Heart left ventricle (tissue), 16 donors: ENCODE results near the gene PRDM16. TPM values are rescaled to one million over a fixed set of nuclear protein-coding genes. Genes with fewer than 3 reads are reported as not detected.

Experiments used
- ATAC-seq, 4 donors: fragments of 200-7000 bp; cut with Tn5 transposase; one replicate each; pipeline ENCODE4 v1.9.1; 2020 to 2022; ENCODE audit warnings: moderate library complexity in 4 of 4, mild to moderate bottlenecking in 3 of 4, moderate number of reproducible peaks in 1 of 4
- DNase-seq, 5 donors: peaks; one replicate each; pipeline ENCODE4 v3.0.0-alpha.2; 2020
- H3K27ac ChIP-seq, 12 donors: fragments of 200-600 bp; sonication (generic) in 4 of 12; one replicate each; pipeline versions ENCODE4 v1.5.0 to v1.8.0; 2016 to 2022; ENCODE audit warnings: mild to moderate bottlenecking in 2 of 12
- H3K27me3 ChIP-seq, 9 donors: fragments of 200-600 bp; sonication (generic) in 2 of 9; one replicate each; pipeline versions ENCODE4 v1.5.1 to v1.8.0; 2016 to 2022; ENCODE audit warnings: mild to moderate bottlenecking in 3 of 9
- H3K36me3 ChIP-seq, 9 donors: fragments of 200-600 bp; sonication (generic) in 2 of 9; one replicate each; pipeline versions ENCODE4 v1.5.0 to v1.8.0; 2018 to 2022; ENCODE audit warnings: mild to moderate bottlenecking in 2 of 9
- H3K4me1 ChIP-seq, 12 donors: fragments of 200-600 bp; sonication (generic) in 4 of 12; one replicate each; pipeline versions ENCODE4 v1.5.0 to v1.8.0; 2016 to 2022; ENCODE audit warnings: mild to moderate bottlenecking in 3 of 12
- H3K4me3 ChIP-seq, 12 donors: fragments of 200-600 bp; sonication (generic) in 4 of 12; one replicate each; pipeline versions ENCODE4 v1.5.0 to v1.8.0; 2017 to 2022; ENCODE audit warnings: mild to moderate bottlenecking in 9 of 12, moderate library complexity in 4 of 12
- H3K9me3 ChIP-seq, 12 donors: fragments of 200-600 bp; sonication (generic) in 4 of 12; one replicate each; pipeline versions ENCODE4 v1.5.0 to v1.8.0; 2016 to 2022; ENCODE audit warnings: mild to moderate bottlenecking in 1 of 12
- POLR2A ChIP-seq, 2 donors: fragments of 450-650 bp; IDR thresholded peaks; one replicate each; pipeline ENCODE4 v1.6.1; 2017; ENCODE audit warnings: antibody characterized with exemption in 2 of 2, mild to moderate bottlenecking in 2 of 2, moderate library complexity in 2 of 2
- WGBS, 4 donors: extraction: QIAGEN DNeasy Blood & Tissue Kit in 2 of 4; methylation state at CpG; one replicate each; pipeline versions ENCODE4 v1.1.5 to v1.1.7; 2013 to 2018; 5-methylcytosine and 5-hydroxymethylcytosine counted together
- intact Hi-C, 10 donors: fragments of 100-400 bp; cut with DNase I; formaldehyde crosslinking; loops; one replicate each; pipeline versions ENCODE4 v1.11.1 to v1.14.2; 2022
- polyA plus RNA-seq, 2 donors: library from polyadenylated mRNA; stranded (reverse); fragments of 200-250 nt; gene quantifications; one replicate each; pipeline ENCODE4 v1.2.3, GENCODE V29; 2013
- total RNA-seq, 9 donors: library from RNA; depleted of rRNA in 2 of 9; stranded (reverse); fragments of >200 nt in 2 of 9; fragmentation: NEBNext Ultra II Directional in 3 of 9; extraction: Animal tissue kit (Norgen Biotek cat#: 25700) in 3 of 9; gene quantifications; one replicate each; pipeline versions ENCODE4 v1.1.0 to v1.2.4, GENCODE V29; 2016 to 2023
- TF ChIP-seq, protein P1 (sequence below), 12 donors: fragments of 200-600 bp; sonication (generic) in 4 of 12; IDR thresholded peaks; one replicate each; pipeline versions ENCODE4 v1.5.0 to v1.8.0; 2018 to 2022; ENCODE audit warnings: antibody characterized with exemption in 12 of 12, mild to moderate bottlenecking in 5 of 12
- donor health status: ischemic (EF 13 %, LVEDD 7.1; RV severe dilation, severe dysfunction).
- donor health status: healthy with polysubstance abuse.
- donor health status: DM: no; HTN: yes; CAD: no.
- donor health status: DM: no; HTN: no; CAD: no.
- donor health status: ischemic (EF 25% LVEDD 6.9; RV normal size, moderate dysfunction).
- donor health status: ischemic (EF 25% LVEDD 5.7; RV mildly dilated, moderate dysfunction).
- donor health status: healthy.
- donor health status: DM: yes; HTN: yes; CAD: no.
- donor health status: ischemic (EF 35%, LVEDD 5.7; RV mildly dilated, moderate dysfunction).
- donor health status: nonischemic (EF 11% LVEDD 7.7; RV severe dilation, severe dysfunction).
- donor health status: DM: yes; HTN: yes; CAD: no.
- donor health status: PGD.
- donor health status: ischemic (EF 29% LVEDD 5.4; RV normal size, mild dysfunction).
- donor health status: nonischemic (EF 23%, LVEDD 6.1; RV moderate dilation, normal function).

Gene PRDM16
- total and polyA plus RNA-seq, 11 donors: 6.0 to 22.7 (median 14.0) TPM

DNA sequence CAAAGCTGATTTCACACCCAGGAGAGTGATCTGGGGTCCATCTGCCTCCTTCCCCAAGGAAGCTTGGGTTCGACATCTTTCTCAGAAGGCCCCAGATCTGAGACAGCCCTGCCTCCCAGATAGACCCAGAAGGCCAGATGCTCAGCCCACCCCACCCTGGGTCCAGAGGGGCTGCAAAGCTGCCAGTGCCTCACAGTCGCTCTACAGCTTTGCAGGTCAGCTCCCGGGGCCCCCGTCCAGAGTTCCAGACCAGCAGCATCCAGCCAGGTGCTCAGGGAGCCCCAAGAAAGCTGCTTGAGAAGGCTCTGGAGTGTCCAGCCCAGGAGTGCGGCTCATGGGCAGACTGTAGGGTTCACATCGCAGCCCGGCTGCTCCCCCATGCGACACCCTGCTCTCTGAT is 242.7 kb downstream of the PRDM16 start:
- Histone ChIP-seq H3K27ac (peak overlapping the region in 4 of 12 donors; percentile 18 to 98 (median 96)), H3K4me1 (peaks cover 0 to 88% (median 44%) of the 10 kb centered on the region in 12 donors), H3K27me3 (no peaks in the 10 kb centered on the region), H3K4me3 (no peak overlapping the region), H3K36me3 (no peaks in the 10 kb centered on the region), H3K9me3 (no peaks in the 10 kb centered on the region)
- DNase-seq (no peak), ATAC-seq (no peak)
- intact Hi-C loops: loop anchor here in 3 of 10 donors (5.0 to 10.0 kb wide), 3 partner anchors 36 to 237 kb away; no protein-coding TSS in a partner anchor
- no peak for TF ChIP-seq POLR2A (IDR thresholded peaks at IDR 0.05)
- TF ChIP-seq, protein P1, sequence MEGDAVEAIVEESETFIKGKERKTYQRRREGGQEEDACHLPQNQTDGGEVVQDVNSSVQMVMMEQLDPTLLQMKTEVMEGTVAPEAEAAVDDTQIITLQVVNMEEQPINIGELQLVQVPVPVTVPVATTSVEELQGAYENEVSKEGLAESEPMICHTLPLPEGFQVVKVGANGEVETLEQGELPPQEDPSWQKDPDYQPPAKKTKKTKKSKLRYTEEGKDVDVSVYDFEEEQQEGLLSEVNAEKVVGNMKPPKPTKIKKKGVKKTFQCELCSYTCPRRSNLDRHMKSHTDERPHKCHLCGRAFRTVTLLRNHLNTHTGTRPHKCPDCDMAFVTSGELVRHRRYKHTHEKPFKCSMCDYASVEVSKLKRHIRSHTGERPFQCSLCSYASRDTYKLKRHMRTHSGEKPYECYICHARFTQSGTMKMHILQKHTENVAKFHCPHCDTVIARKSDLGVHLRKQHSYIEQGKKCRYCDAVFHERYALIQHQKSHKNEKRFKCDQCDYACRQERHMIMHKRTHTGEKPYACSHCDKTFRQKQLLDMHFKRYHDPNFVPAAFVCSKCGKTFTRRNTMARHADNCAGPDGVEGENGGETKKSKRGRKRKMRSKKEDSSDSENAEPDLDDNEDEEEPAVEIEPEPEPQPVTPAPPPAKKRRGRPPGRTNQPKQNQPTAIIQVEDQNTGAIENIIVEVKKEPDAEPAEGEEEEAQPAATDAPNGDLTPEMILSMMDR (IDR thresholded peaks at IDR 0.05): no peak
- WGBS, 4 donors: 86 to 96% (median 94%) methylated on average over 8 of the region's 8 CpGs

DNA sequence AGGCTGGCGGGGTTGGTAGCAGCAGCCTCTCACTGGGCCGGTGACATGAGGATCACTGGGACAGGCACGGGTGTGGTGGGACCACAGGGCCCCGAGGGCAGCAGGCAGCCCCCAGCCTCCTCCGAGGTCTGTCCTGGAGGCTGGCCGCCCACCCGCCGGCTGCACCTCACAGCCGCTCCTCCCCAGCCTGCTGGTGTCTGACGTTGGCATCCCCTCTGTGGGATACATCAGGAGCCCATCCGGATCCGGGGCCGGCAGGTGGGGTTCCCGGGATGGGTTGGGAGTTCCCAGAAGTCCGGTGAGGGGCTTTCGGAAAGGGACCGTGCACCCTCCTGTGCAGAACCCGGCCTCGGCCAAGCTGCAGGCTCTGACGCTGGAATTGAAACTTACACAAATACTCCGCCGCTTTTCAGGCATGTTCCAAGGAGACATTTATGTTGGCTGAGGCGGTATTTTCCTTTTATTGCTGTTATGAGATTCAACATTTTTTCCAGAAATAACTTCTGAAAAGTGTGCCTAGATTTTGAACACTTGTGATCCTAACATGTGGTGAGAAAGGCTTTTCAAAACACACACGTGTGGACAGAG is 243.4 kb downstream of the PRDM16 start:
- intact Hi-C loops: loop anchor here in 3 of 10 donors (5.0 to 10.0 kb wide), 3 partner anchors 35 to 238 kb away; no protein-coding TSS in a partner anchor
- no peak for ATAC-seq

DNA sequence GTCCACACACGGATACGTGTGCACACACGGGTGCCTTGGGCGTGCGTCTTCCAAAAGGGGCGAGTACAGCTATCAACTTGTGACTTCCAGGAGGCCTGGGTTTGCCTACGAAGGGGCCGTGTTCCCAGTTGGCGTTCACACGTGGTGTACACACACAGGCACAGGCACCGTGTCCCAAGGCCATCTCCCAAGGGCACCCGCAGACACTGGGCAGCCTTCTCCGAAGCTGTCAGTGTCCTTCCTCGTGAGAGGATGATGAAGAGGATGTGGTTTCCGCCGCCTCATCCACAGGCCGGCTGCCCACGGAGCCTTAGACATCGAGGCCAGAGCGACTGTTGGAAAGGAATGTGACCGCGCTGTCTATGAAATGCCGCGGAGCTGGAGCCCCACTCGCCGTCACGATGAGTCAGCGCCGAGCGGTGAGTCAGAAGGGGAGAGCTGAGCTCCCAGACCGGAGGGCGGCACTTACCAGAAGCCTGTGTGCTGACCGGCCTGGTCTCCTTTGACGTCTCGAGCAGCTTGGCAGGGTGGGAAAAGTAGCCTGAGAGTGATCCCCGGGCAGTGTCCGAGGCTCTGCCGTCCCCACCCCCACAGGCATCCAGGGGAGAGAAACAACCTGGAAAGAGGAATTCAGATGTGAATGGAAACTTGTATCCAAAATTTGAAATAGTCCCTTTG is 244.0 kb downstream of the PRDM16 start:
- intact Hi-C loops: loop anchor here in 3 of 10 donors (5.0 to 10.0 kb wide), 3 partner anchors 34 to 238 kb away; no protein-coding TSS in a partner anchor
- Histone ChIP-seq H3K36me3 (no peaks in the 10 kb centered on the region), H3K27me3 (no peaks in the 10 kb centered on the region), H3K4me1 (peaks cover 0 to 78% (median 36%) of the 10 kb centered on the region in 12 donors), H3K4me3 (peak overlapping the region in 5 of 12 donors; percentile 7 to 22 (median 17)), H3K27ac (peak overlapping the region; percentile 77 to 99 (median 94)), H3K9me3 (no peaks in the 10 kb centered on the region)
- DNase-seq (peak; percentile 88 to 98 (median 93)), ATAC-seq (peak; percentile 91 to 96 (median 94))
- TF ChIP-seq, protein P1 (IDR thresholded peaks at IDR 0.05): no peak
- TF ChIP-seq POLR2A (IDR thresholded peaks at IDR 0.05): peak in 1 of 2 donors; percentile 41
- WGBS, 4 donors: 15 to 32% (median 22%) methylated on average over 31 to 38 of the region's 38 CpGs

More for the DNA sequence above, 243.4 kb downstream of the PRDM16 start:
- DNase-seq: peak in 1 of 5 donors; percentile 32
- H3K4me1 ChIP-seq: peaks cover 0 to 84% (median 41%) of the 10 kb centered on the region in 12 donors
- TF ChIP-seq, protein P1 (IDR thresholded peaks at IDR 0.05): no peak
- WGBS, 4 donors: 75 to 91% (median 87%) methylated on average over 22 to 24 of the region's 24 CpGs
- no peaks in the 10 kb centered on the region for H3K27me3 ChIP-seq
- H3K36me3 ChIP-seq: no peaks in the 10 kb centered on the region
- H3K4me3 ChIP-seq: peak overlapping the region in 1 of 12 donors; percentile 13
- H3K27ac ChIP-seq: peak overlapping the region; percentile 77 to 99 (median 94)
- H3K9me3 ChIP-seq: no peaks in the 10 kb centered on the region

DNA sequence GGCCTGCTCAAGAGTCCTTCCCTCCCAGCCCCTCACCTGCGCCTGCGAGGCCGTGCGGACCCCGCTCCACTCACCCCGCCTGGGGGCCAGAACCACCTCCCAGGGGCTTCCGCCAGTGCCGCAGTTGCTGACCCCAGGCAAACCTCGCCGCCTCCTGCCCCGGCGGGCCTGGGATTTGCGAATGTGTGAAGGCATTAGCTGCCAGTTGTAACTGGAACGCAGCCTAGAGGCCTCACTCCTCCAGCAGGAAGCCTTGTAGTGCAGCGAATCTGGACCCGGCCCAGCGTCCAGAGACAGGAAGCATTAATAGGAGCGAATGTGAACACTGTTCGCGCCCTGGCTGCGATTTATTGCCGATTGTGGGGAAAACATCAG is 244.6 kb downstream of the PRDM16 start:
- DNase-seq (peak; percentile 88 to 95 (median 92)), ATAC-seq (peak; percentile 55 to 83 (median 79))
- Histone ChIP-seq H3K27ac (peak overlapping the region; percentile 77 to 99 (median 94)), H3K4me3 (peak overlapping the region in 6 of 12 donors; percentile 7 to 25 (median 18)), H3K4me1 (peaks cover 0 to 74% (median 33%) of the 10 kb centered on the region in 12 donors), H3K27me3 (no peaks in the 10 kb centered on the region), H3K36me3 (no peaks in the 10 kb centered on the region), H3K9me3 (no peaks in the 10 kb centered on the region)
- intact Hi-C loops: loop anchor here in 3 of 10 donors (5.0 to 10.0 kb wide), 3 partner anchors 34 to 239 kb away; no protein-coding TSS in a partner anchor
- no peak for TF ChIP-seq POLR2A (IDR thresholded peaks at IDR 0.05)
- TF ChIP-seq, protein P1 (IDR thresholded peaks at IDR 0.05): no peak
- 1 to 16% (median 6%) methylated on average over 21 to 22 of the region's 22 CpGs for WGBS, 4 donors
